Chondrocyte (in vitro differentiated cells): Measurements from ENCODE around the gene U2AF2. TPM values are rescaled to one million over a fixed set of nuclear protein-coding genes. Genes with fewer than 3 reads are reported as not detected.

Source experiments
- DNase-seq: peaks from one replicate; pipeline ENCODE4 v3.0.0; 2021; ENCODE audit warnings: mixed read lengths, low spot score
- H3K27ac Mint-ChIP-seq: one replicate; pipeline ENCODE4 v1.8.0; 2021; ENCODE audit warnings: mild to moderate bottlenecking, moderate library complexity, mixed read lengths; ENCODE audit not compliant: unreplicated experiment
- H3K27me3 Mint-ChIP-seq: 2 replicates; pipeline ENCODE4 v1.8.0; 2021; ENCODE audit warnings: low read depth, mixed read lengths
- H3K36me3 Mint-ChIP-seq: 2 replicates; pipeline ENCODE4 v1.8.0; 2021; ENCODE audit warnings: low read depth, mixed read lengths
- H3K4me1 Mint-ChIP-seq: 2 replicates; pipeline ENCODE4 v1.8.0; 2021; ENCODE audit warnings: low read depth, mild to moderate bottlenecking, mixed read lengths
- H3K4me3 Mint-ChIP-seq: one replicate; pipeline ENCODE4 v1.8.0; 2021; ENCODE audit warnings: mild to moderate bottlenecking, moderate library complexity, mixed read lengths; ENCODE audit not compliant: unreplicated experiment
- H3K9me3 Mint-ChIP-seq: 2 replicates; pipeline ENCODE4 v1.8.0; 2021; ENCODE audit warnings: low read depth, mixed read lengths
- total RNA-seq: library from RNA; stranded (reverse); gene quantifications from 3 replicates; pipeline ENCODE4 v1.2.1, GENCODE V29; 2021
- TF ChIP-seq, protein P1 (sequence below): fragments of 200-600 bp; sonication (generic); IDR thresholded peaks from 2 replicates; pipeline ENCODE4 v1.5.0; 2021; ENCODE audit warnings: antibody characterized with exemption, mild to moderate bottlenecking, moderate library complexity

U2AF2 gene
- total RNA-seq, 1 donor from 2014 or later: 129 TPM

DNA sequence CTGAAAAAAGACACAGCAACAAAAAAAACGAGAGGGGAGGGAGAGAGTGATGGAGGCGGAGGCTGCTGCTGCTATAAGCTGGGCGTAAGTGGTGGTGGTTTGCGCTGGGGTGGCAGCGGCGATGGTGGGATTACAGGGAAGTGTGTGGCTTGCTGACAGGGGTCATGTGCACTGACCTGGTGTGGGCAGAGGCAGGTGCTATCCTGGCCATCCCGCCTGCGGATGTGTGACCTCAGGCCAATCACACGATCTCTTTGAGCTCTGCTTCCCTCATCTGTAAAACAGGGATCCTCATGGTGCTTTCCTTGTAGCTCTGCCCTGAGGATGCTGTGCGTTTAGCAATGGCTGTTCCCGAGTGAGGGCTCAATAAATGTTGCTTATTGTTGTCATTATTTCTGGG, 17.3 kb upstream of the U2AF2 start:
- H3K9me3 Mint-ChIP-seq: no peaks in the 10 kb centered on the region
- peak overlapping the region; percentile 71 for H3K27ac Mint-ChIP-seq
- peak overlapping the region; percentile 23 for H3K4me3 Mint-ChIP-seq
- peaks cover 60% of the 10 kb centered on the region for H3K4me1 Mint-ChIP-seq
- TF ChIP-seq, protein P1, sequence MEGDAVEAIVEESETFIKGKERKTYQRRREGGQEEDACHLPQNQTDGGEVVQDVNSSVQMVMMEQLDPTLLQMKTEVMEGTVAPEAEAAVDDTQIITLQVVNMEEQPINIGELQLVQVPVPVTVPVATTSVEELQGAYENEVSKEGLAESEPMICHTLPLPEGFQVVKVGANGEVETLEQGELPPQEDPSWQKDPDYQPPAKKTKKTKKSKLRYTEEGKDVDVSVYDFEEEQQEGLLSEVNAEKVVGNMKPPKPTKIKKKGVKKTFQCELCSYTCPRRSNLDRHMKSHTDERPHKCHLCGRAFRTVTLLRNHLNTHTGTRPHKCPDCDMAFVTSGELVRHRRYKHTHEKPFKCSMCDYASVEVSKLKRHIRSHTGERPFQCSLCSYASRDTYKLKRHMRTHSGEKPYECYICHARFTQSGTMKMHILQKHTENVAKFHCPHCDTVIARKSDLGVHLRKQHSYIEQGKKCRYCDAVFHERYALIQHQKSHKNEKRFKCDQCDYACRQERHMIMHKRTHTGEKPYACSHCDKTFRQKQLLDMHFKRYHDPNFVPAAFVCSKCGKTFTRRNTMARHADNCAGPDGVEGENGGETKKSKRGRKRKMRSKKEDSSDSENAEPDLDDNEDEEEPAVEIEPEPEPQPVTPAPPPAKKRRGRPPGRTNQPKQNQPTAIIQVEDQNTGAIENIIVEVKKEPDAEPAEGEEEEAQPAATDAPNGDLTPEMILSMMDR: no peak
- peaks cover 8% of the 10 kb centered on the region for H3K36me3 Mint-ChIP-seq
- no peaks in the 10 kb centered on the region for H3K27me3 Mint-ChIP-seq
- DNase-seq: no peak

- TF ChIP-seq, protein P1: peak; percentile 77
- DNase-seq: no peak
- Mint-ChIP-seq H3K27me3 (no peaks in the 10 kb centered on the region), H3K4me3 (no peak overlapping the region), H3K36me3 (peaks cover 8% of the 10 kb centered on the region), H3K9me3 (no peaks in the 10 kb centered on the region), H3K27ac (peak overlapping the region; percentile 66), H3K4me1 (peaks cover 68% of the 10 kb centered on the region)
Measured at GRCh38 chr19:55638864-55639359, 15.9 kb upstream of the U2AF2 start.

- DNase-seq: no peak
- peak overlapping the region; percentile 84 for H3K4me3 Mint-ChIP-seq
- TF ChIP-seq, protein P1: no peak
- H3K9me3 Mint-ChIP-seq: no peaks in the 10 kb centered on the region
- H3K27me3 Mint-ChIP-seq: no peaks in the 10 kb centered on the region
- H3K4me1 Mint-ChIP-seq: peaks cover 68% of the 10 kb centered on the region
- H3K27ac Mint-ChIP-seq: peak overlapping the region; percentile 94
- H3K36me3 Mint-ChIP-seq: peaks cover 5% of the 10 kb centered on the region
Measured at GRCh38 chr19:55640043-55640576, 14.7 kb upstream of the U2AF2 start.

DNA sequence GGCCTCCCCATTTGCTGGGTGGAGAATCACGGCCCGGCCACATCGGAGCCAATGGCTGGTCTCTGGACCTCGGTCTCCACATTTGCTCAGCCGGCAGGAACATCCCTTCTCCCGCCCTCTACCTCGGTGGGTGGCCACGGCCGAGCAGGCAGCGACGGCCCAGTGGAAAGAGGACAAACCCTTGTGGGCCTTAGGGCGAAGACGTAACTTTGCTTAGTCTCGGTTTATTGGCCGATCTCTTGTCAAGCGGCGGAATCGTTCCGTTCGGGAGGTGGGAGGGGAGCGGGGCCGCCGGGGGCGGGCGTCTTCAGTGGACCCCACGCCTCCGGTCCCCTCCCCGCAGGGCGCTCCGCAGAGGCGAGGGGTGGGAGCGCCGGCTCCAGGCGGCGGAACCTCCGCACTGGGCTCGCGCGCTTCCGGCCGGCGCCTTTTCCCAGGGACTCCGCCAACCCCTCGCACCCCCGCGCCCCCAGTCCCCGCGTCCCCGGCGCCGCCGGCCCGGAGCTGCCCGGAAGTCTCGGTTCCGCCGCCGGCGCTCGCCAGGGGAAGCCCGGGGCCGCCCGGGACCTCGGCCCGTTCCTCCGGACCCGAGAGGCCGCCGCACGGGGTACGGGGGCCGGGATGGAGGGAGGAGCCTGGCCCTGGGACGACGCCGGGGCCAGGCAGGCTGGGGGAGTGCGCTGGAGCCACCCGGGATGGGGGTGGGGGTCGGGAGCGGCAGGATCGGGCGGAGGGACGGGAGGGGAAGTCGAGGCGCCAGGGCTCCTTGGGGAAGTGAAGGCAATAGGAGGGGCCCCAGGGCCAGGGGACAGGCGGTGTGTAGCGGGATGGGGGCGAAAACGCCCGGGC, 14.0 kb upstream of the U2AF2 start, which contains the start of gene ZNF580:
TSS of gene ZNF580 (plus strand) at position 426 of the 849 bp plus-strand sequence. CDS start 1,507 bp downstream, outside the sequence.
- DNase-seq: no peak
- peak within 1 kb of the TSS; percentile 94 for H3K27ac Mint-ChIP-seq
- peaks cover 68% of the 10 kb centered on the region for H3K4me1 Mint-ChIP-seq
- no peaks in the 10 kb centered on the region for H3K27me3 Mint-ChIP-seq
- peaks cover 9% of the 10 kb centered on the region for H3K36me3 Mint-ChIP-seq
- H3K4me3 Mint-ChIP-seq: peak within 1 kb of the TSS; percentile 84
- H3K9me3 Mint-ChIP-seq: no peaks in the 10 kb centered on the region
- TF ChIP-seq, protein P1: no peak

DNA sequence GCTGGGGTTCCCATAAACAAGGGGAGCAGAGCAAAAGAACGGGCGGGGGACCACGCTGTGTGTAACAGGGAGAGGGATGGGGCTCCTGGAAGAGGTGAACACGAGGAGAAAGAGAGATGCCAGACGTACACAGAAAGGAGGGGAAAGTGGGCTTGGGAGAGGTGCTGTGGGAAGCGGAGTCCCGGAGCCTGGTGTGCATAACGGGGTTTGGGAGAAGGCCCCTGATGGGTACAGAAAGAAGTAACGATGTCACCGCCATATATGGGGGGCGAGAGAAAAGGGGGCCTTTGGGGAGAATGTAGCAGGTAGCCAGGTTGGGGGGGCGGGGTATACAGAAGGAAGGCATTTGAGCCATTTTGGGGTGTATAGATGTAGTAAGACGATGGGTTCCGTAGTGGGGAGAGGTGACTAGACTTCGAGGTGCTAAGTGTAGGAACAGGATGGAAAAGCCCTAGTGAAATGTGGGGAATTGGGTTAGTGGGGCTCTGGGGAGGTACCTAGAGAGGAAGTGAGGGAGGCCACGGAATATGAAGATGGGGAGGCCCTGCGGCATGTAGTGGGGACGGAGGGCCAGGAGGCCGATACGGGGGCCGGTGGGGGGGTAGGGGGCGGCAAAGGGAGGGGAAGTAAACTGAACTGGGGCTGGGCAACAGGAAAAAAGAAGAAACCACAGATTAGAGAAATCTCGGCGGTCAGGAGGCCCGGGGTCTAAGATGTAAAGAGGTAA, 13.2 kb upstream of the U2AF2 start:
- Mint-ChIP-seq H3K4me1 (peaks cover 60% of the 10 kb centered on the region), H3K4me3 (peak overlapping the region; percentile 84), H3K36me3 (peaks cover 9% of the 10 kb centered on the region), H3K27me3 (no peaks in the 10 kb centered on the region), H3K9me3 (no peaks in the 10 kb centered on the region), H3K27ac (peak overlapping the region; percentile 84)
- TF ChIP-seq, protein P1: no peak
- DNase-seq: no peak
